Keratinocyte (primary cell): Measurements from ENCODE around the gene RHPN2.

Source experiments
- EZH2 ChIP-seq: IDR thresholded peaks from one replicate; pipeline ENCODE4 v1.6.1; 2012; ENCODE audit warnings: inconsistent platforms, mild to moderate bottlenecking, low read length, moderate library complexity
- TF ChIP-seq, protein P1 (sequence below), 3 experiments: IDR thresholded peaks in 1 of 3; conservative IDR thresholded peaks in 1 of 3; optimal IDR thresholded peaks in 1 of 3; 2 replicates in 2 of 3; 3 replicates in 1 of 3; pipeline versions ENCODE3 to v1.5.1; 2011; ENCODE audit warnings: low read length in 3 of 3, mild to moderate bottlenecking in 3 of 3, moderate library complexity in 2 of 3, control low read depth in 1 of 3, inconsistent platforms in 1 of 3; ENCODE audit not compliant: insufficient read depth in 2 of 3; ENCODE audit errors: extremely low read depth in 1 of 3

DNA sequence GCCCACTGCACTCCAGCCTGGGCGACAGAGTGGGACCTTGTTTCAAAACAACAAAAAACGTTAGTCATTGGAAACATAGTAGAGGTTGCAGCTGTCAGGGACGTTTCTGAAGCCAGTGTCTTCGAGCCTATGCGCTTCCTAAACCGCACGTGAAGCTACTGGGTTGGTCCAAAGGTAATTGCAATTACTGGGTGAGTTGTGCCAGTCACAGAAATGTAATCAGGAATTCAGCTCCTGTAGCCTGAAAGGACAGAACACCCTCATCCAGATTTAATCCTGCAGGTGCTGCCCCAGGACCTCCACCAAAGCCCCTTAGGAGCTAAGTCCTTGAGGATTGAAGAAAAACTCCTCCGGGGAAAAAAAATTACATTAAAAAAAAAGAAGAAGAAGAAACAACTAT lies 2.4 kb upstream of the RHPN2 start:
- TF ChIP-seq, protein P1, sequence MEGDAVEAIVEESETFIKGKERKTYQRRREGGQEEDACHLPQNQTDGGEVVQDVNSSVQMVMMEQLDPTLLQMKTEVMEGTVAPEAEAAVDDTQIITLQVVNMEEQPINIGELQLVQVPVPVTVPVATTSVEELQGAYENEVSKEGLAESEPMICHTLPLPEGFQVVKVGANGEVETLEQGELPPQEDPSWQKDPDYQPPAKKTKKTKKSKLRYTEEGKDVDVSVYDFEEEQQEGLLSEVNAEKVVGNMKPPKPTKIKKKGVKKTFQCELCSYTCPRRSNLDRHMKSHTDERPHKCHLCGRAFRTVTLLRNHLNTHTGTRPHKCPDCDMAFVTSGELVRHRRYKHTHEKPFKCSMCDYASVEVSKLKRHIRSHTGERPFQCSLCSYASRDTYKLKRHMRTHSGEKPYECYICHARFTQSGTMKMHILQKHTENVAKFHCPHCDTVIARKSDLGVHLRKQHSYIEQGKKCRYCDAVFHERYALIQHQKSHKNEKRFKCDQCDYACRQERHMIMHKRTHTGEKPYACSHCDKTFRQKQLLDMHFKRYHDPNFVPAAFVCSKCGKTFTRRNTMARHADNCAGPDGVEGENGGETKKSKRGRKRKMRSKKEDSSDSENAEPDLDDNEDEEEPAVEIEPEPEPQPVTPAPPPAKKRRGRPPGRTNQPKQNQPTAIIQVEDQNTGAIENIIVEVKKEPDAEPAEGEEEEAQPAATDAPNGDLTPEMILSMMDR (optimal IDR thresholded peaks at IDR 0.05 in 1 of 3, IDR thresholded peaks at IDR 0.05 in 1 of 3, conservative IDR thresholded peaks at IDR 0.05 in 1 of 3; ENCODE audit: extremely low read depth in 1 of 3, insufficient read depth in 2 of 3, low read length in 3 of 3) = no peak
- TF ChIP-seq EZH2 = no peak
